Fibroblast of villous mesenchyme (primary cell): ENCODE results near the gene EPHA6. TPM values are rescaled to one million over a fixed set of nuclear protein-coding genes. Genes with fewer than 3 reads are reported as not detected.
A peak's percentile ranks its signal among the peaks of the same experiment; 100 is the strongest.

ENCODE experiments used
- DNase-seq: peaks from one replicate; pipeline ENCODE4 v3.0.0-alpha.2; 2010; ENCODE audit warnings: low read depth
- H3K4me3 ChIP-seq: 2 replicates; pipeline ENCODE4 v1.5.1; 2011; ENCODE audit warnings: low read depth, mild to moderate bottlenecking, low read length
- total RNA-seq: library from RNA; depleted of rRNA; stranded (reverse); fragments of >200 nt; gene quantifications from 2 replicates; pipeline ENCODE4 v1.2.3, GENCODE V29; 2012
- TF ChIP-seq, protein P1 (sequence below): IDR thresholded peaks from 2 replicates; pipeline ENCODE4 v1.5.1; 2012; ENCODE audit warnings: low read depth, mild to moderate bottlenecking, low read length; ENCODE audit not compliant: insufficient read depth

The EPHA6 gene
- total RNA-seq, 1 donor: 1.7 TPM

DNA sequence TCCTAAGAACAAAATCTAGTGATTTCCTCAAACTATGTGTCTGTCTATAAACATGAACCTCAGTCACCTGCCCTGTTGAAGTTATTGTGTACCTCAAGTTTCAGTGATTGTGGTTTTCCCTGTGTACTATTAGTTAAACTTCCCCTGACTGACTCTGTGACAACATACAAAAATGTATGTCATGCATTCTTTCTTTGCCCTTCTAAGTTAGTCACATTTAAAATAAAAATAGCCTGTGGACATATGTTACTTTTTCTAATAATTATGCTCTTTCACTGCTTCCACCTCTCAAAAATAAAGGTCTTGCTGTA is 29.8 kb downstream of the EPHA6 start:
- H3K4me3 ChIP-seq: no peak overlapping the region
- TF ChIP-seq, protein P1, sequence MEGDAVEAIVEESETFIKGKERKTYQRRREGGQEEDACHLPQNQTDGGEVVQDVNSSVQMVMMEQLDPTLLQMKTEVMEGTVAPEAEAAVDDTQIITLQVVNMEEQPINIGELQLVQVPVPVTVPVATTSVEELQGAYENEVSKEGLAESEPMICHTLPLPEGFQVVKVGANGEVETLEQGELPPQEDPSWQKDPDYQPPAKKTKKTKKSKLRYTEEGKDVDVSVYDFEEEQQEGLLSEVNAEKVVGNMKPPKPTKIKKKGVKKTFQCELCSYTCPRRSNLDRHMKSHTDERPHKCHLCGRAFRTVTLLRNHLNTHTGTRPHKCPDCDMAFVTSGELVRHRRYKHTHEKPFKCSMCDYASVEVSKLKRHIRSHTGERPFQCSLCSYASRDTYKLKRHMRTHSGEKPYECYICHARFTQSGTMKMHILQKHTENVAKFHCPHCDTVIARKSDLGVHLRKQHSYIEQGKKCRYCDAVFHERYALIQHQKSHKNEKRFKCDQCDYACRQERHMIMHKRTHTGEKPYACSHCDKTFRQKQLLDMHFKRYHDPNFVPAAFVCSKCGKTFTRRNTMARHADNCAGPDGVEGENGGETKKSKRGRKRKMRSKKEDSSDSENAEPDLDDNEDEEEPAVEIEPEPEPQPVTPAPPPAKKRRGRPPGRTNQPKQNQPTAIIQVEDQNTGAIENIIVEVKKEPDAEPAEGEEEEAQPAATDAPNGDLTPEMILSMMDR: no peak
- DNase-seq: no peak

DNA sequence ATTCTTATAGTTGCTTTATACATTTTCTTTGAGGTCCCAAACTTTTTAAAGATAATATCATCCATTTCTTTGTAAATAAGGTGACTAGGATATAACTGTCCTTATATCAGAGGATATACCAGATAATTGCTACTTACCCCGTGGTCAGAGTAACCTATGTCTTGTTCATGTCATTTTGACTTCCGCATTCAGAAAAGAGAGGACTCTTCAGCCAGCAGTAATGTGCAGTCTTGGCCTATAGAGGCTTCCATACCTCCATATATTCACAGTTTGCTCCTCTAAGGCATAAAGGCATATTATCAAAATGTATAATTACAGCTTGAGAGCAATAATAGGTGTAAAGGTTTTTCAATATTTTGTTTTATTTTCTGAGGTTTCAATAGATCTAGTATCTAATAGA is 38.5 kb downstream of the EPHA6 start:
- no peak overlapping the region for H3K4me3 ChIP-seq
- TF ChIP-seq, protein P1: no peak
- no peak for DNase-seq

DNA sequence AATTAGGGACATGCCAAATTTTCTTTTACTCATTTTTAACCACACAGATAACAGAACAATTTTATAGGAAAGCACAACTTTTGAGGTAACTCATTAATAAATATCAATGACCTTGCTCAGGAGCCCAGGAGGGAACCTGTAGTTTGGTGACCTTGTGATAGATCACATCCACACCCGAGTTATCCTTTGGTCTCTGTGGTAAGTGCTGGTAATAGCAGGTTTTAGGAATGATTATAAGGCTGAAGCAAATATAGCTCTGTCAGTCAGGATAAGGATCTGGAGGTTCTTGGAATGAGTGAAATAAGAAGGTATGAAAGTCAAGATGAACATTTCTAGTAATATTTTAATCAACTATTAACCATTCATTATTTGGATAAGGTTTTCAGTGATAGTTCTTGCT is 46.5 kb downstream of the EPHA6 start:
- no peak for DNase-seq

DNA sequence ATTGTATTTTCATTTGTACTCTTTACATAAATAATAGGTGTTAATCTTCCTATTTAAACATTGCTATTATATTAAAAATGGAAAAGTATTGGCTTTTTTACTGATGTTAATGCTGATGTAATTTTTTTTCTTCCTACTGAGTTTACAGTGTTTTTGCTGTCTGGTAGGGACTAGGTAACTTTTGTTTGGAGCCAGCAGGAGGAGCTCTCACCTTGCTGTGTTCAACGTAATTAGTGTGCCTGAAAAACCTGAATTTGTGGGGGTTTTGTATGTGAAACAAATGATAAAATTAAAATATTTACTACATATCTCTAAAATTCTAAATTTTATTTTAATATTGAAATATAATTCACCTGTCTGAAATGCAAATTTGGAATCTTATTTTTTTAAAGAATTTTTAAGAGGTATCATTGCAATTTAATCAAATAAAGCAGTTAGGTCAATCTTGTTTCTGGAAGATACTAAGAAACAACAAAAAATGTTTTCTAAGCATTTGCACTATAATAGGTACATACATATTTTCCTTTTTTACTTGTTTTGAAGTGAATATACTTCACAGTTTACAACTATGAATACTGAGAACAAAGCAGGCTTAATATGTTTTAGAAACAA is 48.8 kb downstream of the EPHA6 start:
- H3K4me3 ChIP-seq: no peak overlapping the region
- peak; percentile 48 for DNase-seq
- TF ChIP-seq, protein P1: peak; percentile 77

More for the DNA sequence above, 46.5 kb downstream of the EPHA6 start:
- TF ChIP-seq, protein P1: no peak
- H3K4me3 ChIP-seq: no peak overlapping the region

DNA sequence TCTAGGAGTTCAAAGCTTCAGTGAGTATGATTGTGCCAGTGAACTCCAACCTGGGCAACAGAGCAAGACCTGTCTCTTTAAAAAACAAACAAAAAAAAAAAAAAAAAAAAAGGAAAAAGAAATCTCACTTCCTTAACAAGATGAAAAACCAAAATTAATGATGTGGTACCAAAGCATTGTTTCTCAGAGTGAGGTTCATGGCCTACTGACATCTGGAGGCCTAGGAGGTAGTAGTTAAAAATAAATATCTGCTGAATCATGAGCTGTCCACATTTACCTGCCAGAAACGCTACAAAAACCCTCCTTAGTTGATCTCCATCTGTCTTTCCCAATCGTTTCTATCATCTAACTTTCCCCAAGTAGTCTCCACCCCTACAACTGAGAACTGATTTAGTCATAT is 51.2 kb downstream of the EPHA6 start:
- no peak overlapping the region for H3K4me3 ChIP-seq
- DNase-seq: no peak
- TF ChIP-seq, protein P1: no peak

DNA sequence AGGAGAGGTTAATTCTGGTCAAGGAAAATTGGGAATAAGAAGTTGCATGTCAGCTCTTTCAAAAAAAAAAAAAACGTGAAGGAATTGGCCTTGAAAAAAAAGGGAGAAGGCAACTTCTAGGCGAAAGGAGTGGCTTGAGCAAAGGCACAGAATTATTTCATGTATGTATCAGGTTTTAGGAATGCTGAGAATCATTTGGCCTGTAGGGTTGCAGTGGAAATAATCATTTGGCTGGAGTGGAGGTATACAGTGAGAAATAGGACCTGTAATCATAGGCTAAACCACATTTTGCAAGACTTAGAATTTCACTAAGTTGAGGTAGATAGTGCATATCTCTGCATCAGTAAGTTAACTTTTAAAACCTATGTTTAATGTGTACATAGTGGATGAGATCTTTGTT is 54.9 kb downstream of the EPHA6 start:
- H3K4me3 ChIP-seq: no peak overlapping the region
- TF ChIP-seq, protein P1: no peak
- no peak for DNase-seq

DNA sequence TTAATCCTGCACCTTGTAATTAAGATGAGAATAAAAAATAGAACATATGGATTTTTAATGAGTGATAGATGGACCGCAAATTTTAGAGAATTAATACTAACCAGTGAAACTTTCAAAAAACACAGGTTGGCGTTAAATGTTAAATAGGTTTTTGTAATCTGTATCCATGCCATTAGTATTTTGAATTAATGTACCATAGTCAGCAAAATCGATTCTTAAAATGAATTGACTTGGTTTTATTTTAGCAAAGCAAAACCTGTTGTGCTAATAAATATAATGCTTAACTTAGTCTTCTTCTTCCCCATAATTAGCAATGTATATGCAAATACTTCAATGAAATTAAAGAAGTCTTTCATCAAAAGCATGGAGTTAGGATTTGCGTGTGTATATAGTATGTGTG is 63.1 kb downstream of the EPHA6 start:
- DNase-seq: no peak
- TF ChIP-seq, protein P1: no peak
- no peak overlapping the region for H3K4me3 ChIP-seq
